ENCODE results near the gene G6PC1. TPM values are rescaled to one million over a fixed set of nuclear protein-coding genes. Genes with fewer than 3 reads are reported as not detected.
"Not testable (repeated sequence)": the region's sequence is repeated elsewhere in the genome, so short reads cannot be mapped to it uniquely, and the experiment has no call there.

The G6PC1 gene
- total RNA-seq, 1 donor from 2014 or later, result not detected

- DNase-seq (ENCODE audit: extremely low spot score in 2 of 2), result no peak
- Histone ChIP-seq H3K27me3 (no peaks in the 10 kb centered on the region), H3K27ac (no peak overlapping the region), H3K36me3 (no peaks in the 10 kb centered on the region), H3K4me3 (no peak overlapping the region), H3K9me3 (no peaks in the 10 kb centered on the region), H3K4me1 (no peaks in the 10 kb centered on the region)
- intact Hi-C loops (cut with DNase I), result no loop called here
- TF ChIP-seq, protein P1, sequence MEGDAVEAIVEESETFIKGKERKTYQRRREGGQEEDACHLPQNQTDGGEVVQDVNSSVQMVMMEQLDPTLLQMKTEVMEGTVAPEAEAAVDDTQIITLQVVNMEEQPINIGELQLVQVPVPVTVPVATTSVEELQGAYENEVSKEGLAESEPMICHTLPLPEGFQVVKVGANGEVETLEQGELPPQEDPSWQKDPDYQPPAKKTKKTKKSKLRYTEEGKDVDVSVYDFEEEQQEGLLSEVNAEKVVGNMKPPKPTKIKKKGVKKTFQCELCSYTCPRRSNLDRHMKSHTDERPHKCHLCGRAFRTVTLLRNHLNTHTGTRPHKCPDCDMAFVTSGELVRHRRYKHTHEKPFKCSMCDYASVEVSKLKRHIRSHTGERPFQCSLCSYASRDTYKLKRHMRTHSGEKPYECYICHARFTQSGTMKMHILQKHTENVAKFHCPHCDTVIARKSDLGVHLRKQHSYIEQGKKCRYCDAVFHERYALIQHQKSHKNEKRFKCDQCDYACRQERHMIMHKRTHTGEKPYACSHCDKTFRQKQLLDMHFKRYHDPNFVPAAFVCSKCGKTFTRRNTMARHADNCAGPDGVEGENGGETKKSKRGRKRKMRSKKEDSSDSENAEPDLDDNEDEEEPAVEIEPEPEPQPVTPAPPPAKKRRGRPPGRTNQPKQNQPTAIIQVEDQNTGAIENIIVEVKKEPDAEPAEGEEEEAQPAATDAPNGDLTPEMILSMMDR (IDR thresholded peaks at IDR 0.05), result no peak
- TF ChIP-seq POLR2AphosphoS5 (IDR thresholded peaks at IDR 0.05; ENCODE audit: insufficient read depth in 1 of 2, low read depth in 1 of 2) (no peak), POLR2A (IDR thresholded peaks at IDR 0.05) (no peak)
These were observed 18.4 kb upstream of the G6PC1 start for GRCh38 chr17:42882166-42882565.

DNA sequence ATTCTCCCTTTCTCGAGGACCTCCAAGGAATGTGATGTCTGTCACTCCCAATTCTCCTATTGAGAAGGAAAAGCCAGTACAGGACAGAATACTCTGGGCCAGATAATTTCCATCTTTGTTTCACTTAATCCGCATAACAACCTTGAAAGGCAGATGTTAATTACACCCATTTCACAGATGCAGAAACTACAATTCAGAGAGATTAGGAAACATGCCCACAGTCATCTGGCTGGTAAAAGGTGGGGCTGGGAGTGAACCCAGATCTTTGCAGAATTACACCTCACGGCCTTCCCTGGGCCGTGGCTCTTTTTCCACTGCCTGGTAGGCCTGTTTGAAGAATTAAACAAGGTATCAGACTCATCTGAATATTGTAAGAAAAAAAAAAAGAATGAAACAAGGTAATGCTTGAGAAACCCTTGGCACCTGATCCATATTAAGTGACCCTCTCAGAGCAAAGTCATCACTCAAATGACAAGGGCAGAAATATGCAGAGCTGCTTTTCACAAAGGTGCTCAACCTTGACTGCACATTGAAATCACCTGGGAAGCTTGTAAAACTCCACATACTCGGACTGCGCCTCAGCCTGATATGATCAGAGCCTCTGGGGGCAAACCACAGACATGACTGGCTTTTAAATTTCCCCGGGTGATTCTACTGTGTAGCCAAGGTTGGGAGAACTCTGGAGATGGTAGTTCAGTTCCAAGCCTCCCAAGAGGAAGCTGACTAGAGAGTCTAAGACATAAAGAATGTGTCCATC, 16.6 kb upstream of the G6PC1 start:
- no peaks in the 10 kb centered on the region for H3K27me3 ChIP-seq
- H3K36me3 ChIP-seq, result no peaks in the 10 kb centered on the region
- no peaks in the 10 kb centered on the region for H3K4me1 ChIP-seq
- H3K27ac ChIP-seq, result no peak overlapping the region
- H3K4me3 ChIP-seq, result no peak overlapping the region
- intact Hi-C loops (cut with DNase I), result no loop called here
- no peak for TF ChIP-seq POLR2AphosphoS5 (IDR thresholded peaks at IDR 0.05; ENCODE audit: insufficient read depth in 1 of 2, low read depth in 1 of 2)
- TF ChIP-seq, protein P1 (IDR thresholded peaks at IDR 0.05), result no peak
- TF ChIP-seq POLR2A (IDR thresholded peaks at IDR 0.05), result no peak
- H3K9me3 ChIP-seq, result no peaks in the 10 kb centered on the region
- DNase-seq (ENCODE audit: extremely low spot score in 2 of 2), result no peak

- H3K27me3 ChIP-seq; H3K4me1 ChIP-seq; H3K36me3 ChIP-seq; H3K27ac ChIP-seq; H3K9me3 ChIP-seq; intact Hi-C loops (cut with DNase I); DNase-seq (ENCODE audit: extremely low spot score in 2 of 2); H3K4me3 ChIP-seq: not testable (repeated sequence)
These were observed 14.8 kb upstream of the G6PC1 start for GRCh38 chr17:42885806-42886205.

DNA sequence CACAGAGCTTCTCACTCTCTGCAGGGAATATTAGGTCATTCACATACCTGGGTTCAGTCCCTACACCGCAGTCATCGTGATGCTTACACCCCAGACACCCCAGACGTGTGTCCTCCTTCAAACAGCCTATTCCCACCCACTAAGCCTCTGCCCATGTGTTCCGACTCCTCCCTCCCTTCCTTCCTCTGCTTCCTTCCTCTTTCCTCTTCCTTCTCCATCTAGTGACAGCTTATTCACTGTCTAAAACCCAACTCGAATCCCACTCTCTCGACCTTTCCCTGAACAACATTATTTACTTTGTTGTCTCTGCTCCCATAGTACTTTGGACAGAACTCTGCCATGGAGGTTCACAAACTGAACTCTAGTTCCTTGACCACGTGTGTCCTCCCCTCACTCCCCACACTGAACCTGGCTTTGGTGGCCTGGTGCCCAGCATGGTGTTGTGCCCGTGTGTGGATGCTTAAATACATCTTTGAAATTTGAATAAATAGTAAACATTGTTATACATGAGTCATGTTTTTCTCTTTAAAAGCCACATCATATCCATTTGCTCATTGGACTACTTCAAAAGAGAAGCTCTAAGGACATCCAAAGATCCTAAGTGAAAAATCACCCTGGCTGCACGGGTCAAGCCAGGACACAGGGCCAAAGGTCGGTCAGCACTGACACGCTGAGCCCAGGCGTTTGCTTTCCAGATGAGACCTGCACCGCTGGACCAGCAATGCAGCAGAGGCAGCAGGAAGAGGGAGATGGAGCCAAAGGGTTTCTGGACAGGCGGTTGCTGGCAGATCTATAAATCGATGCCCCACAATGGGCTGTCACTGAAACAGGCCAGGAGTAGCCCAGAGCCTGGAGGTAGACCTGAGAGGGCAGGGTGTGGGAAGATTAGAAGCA, 14.1 kb upstream of the G6PC1 start:
- no peaks in the 10 kb centered on the region for H3K4me1 ChIP-seq
- intact Hi-C loops (cut with DNase I), result no loop called here
- no peaks in the 10 kb centered on the region for H3K36me3 ChIP-seq
- no peak for DNase-seq (ENCODE audit: extremely low spot score in 2 of 2)
- no peak overlapping the region for H3K27ac ChIP-seq
- no peaks in the 10 kb centered on the region for H3K9me3 ChIP-seq
- no peaks in the 10 kb centered on the region for H3K27me3 ChIP-seq
- no peak overlapping the region for H3K4me3 ChIP-seq
- TF ChIP-seq POLR2A (IDR thresholded peaks at IDR 0.05) (no peak), POLR2AphosphoS5 (IDR thresholded peaks at IDR 0.05; ENCODE audit: insufficient read depth in 1 of 2, low read depth in 1 of 2) (no peak)
- TF ChIP-seq, protein P1 (IDR thresholded peaks at IDR 0.05), result no peak

DNA sequence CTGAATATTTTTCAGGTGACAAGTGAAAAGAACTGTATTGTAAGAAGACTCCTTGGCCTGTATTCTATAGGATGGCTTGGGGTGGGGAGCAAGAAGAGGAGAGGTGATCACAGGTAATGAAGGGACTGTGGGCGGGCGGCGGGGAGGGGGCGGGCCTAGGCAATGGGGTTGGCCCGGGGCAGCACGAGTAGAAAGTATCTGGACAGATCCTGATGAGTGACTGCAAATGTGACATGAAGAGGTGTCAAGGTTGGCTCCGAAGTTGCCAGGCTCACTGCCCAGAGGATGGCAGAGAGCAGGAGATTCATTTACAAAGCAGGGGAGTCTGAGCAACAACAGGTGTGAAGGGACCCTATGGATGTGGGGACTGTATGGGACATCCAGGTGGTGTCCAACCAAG, 10.8 kb upstream of the G6PC1 start:
- TF ChIP-seq POLR2A (IDR thresholded peaks at IDR 0.05), result no peak
- no peak for TF ChIP-seq POLR2AphosphoS5 (IDR thresholded peaks at IDR 0.05; ENCODE audit: insufficient read depth in 1 of 2, low read depth in 1 of 2)
- TF ChIP-seq, protein P1 (IDR thresholded peaks at IDR 0.05), result no peak
- H3K9me3 ChIP-seq, result no peaks in the 10 kb centered on the region
- intact Hi-C loops (cut with DNase I), result no loop called here
- H3K27me3 ChIP-seq, result no peaks in the 10 kb centered on the region
- H3K4me1 ChIP-seq, result peaks cover 10% of the 10 kb centered on the region
- H3K27ac ChIP-seq, result no peak overlapping the region
- H3K36me3 ChIP-seq, result no peaks in the 10 kb centered on the region
- no peak for DNase-seq (ENCODE audit: extremely low spot score in 2 of 2)
- no peak overlapping the region for H3K4me3 ChIP-seq
